Esophagus squamous epithelium (tissue), 4 donors: ENCODE data around the gene ZDHHC17.

Experiments
- POLR2A ChIP-seq, 4 donors: fragments of 450-650 bp; IDR thresholded peaks; one replicate each; pipeline ENCODE4 v1.6.1; 2017; ENCODE audit warnings: antibody characterized with exemption in 4 of 4, mild to moderate bottlenecking in 4 of 4, moderate library complexity in 3 of 4
- TF ChIP-seq, protein P1 (sequence below), 6 experiments: fragments of 450-650 bp in 4 of 6; fragments of 200-600 bp in 2 of 6; sonication (generic) in 2 of 6; IDR thresholded peaks; one replicate each; pipeline ENCODE4 v1.5.1; 2016 to 2019; ENCODE audit warnings: antibody characterized with exemption in 6 of 6, mild to moderate bottlenecking in 4 of 6, moderate library complexity in 4 of 6

DNA sequence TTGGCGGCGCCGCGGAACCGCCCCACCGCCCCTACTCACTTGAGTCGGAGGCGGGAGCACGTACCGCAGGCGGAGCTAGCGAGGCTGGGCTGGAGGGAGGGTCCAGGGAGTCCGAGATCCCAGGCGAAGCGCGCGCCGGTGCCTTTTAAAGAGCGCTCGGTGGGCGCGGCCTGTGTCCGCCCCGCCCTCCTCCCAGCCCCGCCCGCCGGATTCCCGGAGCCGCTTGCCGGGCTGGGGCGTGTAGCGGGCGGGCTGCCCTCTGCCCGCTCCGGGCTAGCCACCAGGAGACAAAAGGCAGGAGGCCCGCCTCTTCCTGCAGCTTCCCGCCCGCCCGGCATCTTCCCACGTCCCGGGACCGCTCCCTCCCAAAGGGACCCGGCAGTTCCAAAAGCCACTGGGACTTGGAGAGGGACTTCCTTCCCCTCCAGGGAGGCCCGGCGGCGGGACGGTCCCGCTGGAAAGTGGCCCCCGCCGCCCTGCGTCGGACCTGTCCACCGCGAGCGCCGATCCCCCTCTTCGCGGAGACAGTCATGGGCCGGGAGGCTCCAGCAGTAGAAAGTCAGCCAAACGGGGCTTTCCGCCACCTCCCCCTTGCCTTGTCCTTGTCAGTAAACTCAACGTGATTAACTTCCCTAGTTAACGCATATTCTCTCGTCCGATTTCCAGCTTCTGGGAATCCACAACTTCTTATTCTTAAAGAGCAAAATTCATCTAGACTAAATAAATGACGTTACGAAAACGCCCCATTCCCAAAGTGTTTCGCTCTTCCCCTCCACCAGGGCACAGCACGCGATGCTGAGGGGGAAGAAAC lies 115.2 kb downstream of the ZDHHC17 start, which contains the start of gene CSRP2:
- TF ChIP-seq POLR2A (IDR thresholded peaks at IDR 0.05), result peak in 2 of 4 donors; percentile 92 to 94
- TF ChIP-seq, protein P1, sequence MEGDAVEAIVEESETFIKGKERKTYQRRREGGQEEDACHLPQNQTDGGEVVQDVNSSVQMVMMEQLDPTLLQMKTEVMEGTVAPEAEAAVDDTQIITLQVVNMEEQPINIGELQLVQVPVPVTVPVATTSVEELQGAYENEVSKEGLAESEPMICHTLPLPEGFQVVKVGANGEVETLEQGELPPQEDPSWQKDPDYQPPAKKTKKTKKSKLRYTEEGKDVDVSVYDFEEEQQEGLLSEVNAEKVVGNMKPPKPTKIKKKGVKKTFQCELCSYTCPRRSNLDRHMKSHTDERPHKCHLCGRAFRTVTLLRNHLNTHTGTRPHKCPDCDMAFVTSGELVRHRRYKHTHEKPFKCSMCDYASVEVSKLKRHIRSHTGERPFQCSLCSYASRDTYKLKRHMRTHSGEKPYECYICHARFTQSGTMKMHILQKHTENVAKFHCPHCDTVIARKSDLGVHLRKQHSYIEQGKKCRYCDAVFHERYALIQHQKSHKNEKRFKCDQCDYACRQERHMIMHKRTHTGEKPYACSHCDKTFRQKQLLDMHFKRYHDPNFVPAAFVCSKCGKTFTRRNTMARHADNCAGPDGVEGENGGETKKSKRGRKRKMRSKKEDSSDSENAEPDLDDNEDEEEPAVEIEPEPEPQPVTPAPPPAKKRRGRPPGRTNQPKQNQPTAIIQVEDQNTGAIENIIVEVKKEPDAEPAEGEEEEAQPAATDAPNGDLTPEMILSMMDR (IDR thresholded peaks at IDR 0.05), result peak in 4 of 6 experiments; percentile 33 to 51 (median 42)
